ENCODE measurements around the gene ZFP36. TPM values are rescaled to one million over a fixed set of nuclear protein-coding genes. Genes with fewer than 3 reads are reported as not detected.
A peak's percentile ranks its signal among the peaks of the same experiment; 100 is the strongest.

Gene ZFP36
- total and polyA plus RNA-seq, 2 of the 8 experiments (the other 6 are each of a cell fraction or from before 2014, with no cell fraction given), result 4.0 to 10.9 TPM

- POLR2A ChIA-PET (ENCODE audit: partially characterized antibody), result interaction anchor here (0.7 to 25.7 kb wide), 12 partner anchors 9 to 122 kb away, joined by 3 to 1154 read pairs (median 4); partner anchors contain the start of genes MED29, PAF1, RPS16 and SAMD4B
- peak within 1 kb of the TSS; percentile 70 for H4K5ac ChIP-seq (ENCODE audit: insufficient read length, low read depth, low read length)
- H2BK120ac ChIP-seq (replicated peaks; ENCODE audit: low read depth, low read length), result no peak within 1 kb of the TSS
- H3K23me2 ChIP-seq (ENCODE audit: low read depth, low read length), result peaks cover 18% of the 10 kb centered on the region
- no peak within 1 kb of the TSS for H2AFZ ChIP-seq (ENCODE audit: low read length)
- peak; percentile 86 for FAIRE-seq
- H3K56ac ChIP-seq (replicated peaks; ENCODE audit: insufficient read length, low read depth, low read length), result peak within 1 kb of the TSS; percentile 88
- peak within 1 kb of the TSS; percentile 83 for H2BK15ac ChIP-seq (ENCODE audit: low read length)
- no peaks in the 10 kb centered on the region for H3K9me3 ChIP-seq (ENCODE audit: insufficient read depth in 2 of 2, low read depth in 1 of 2, low read length in 1 of 2)
- H3K4ac ChIP-seq (replicated peaks; ENCODE audit: insufficient read length, low read depth, low read length), result peak within 1 kb of the TSS; percentile 8
- peak within 1 kb of the TSS; percentile 67; the same call in 1 of the 2 replicates for H2AK5ac ChIP-seq (ENCODE audit: low read depth, low read length)
- H3K27me3 ChIP-seq (replicated peaks in 1 of 4; ENCODE audit: control insufficient read depth in 3 of 4, extremely low read depth in 1 of 4, insufficient read depth in 3 of 4, low read length in 3 of 4), result no peaks in the 10 kb centered on the region
- peaks cover 10 to 42% (median 21%) of the 10 kb centered on the region in 4 experiments; a peak in 6 of 7 replicates for H3K4me1 ChIP-seq (replicated peaks in 1 of 4; ENCODE audit: control insufficient read depth in 3 of 4, insufficient read depth in 4 of 4, low read length in 3 of 4)
- H3K4me3 ChIP-seq (ENCODE audit: extremely low read depth in 1 of 4, insufficient read depth in 2 of 4, low read depth in 3 of 4, low read length in 4 of 4), result peak within 1 kb of the TSS; percentile 66 to 97 (median 92)
- H3K4me2 ChIP-seq (ENCODE audit: insufficient read depth in 1 of 2, low read depth in 2 of 2, low read length in 2 of 2), result peak within 1 kb of the TSS; percentile 84 to 86
- peak within 1 kb of the TSS; percentile 76 for H4K91ac ChIP-seq (replicated peaks; ENCODE audit: insufficient read length, low read length)
- no peaks in the 10 kb centered on the region; the same call in 1 of the 2 replicates for H3K79me1 ChIP-seq (ENCODE audit: low read depth, low read length)
- peak within 1 kb of the TSS; percentile 65 to 84 (median 76) for H3K9ac ChIP-seq (replicated peaks in 1 of 4; ENCODE audit: extremely low read depth in 1 of 4, low read depth in 3 of 4, low read length in 3 of 4)
- CTCF ChIA-PET (ENCODE audit: partially characterized antibody), result interaction anchor here (1.0 to 2.3 kb wide), 13 partner anchors 14 to 125 kb away, joined by 3 to 128 read pairs (median 5); partner anchors contain the start of genes MED29, PAF1 and RPS16
- 0 out of 2 replicates have a peak within 1 kb of the TSS, but pooled peaks have one; percentile 96 for H2BK12ac ChIP-seq (ENCODE audit: low read depth, low read length)
- peaks cover 0 to 8% (median 0%) of the 10 kb centered on the region in 4 experiments; a peak in 3 of 8 replicates for H3K36me3 ChIP-seq (ENCODE audit: control insufficient read depth in 2 of 4, insufficient read depth in 4 of 4, low read length in 3 of 4)
- peak within 1 kb of the TSS; percentile 61; the same call in 1 of the 2 replicates for H2BK20ac ChIP-seq (ENCODE audit: low read length)
- peaks cover 5 to 25% of the 10 kb centered on the region in 2 experiments for H4K20me1 ChIP-seq (replicated peaks in 1 of 2; ENCODE audit: control insufficient read depth in 1 of 2, insufficient read depth in 2 of 2, low read length in 2 of 2)
- peaks cover 6 to 34% of the 10 kb centered on the region in 2 experiments; a peak in 3 of 4 replicates for H3K79me2 ChIP-seq (ENCODE audit: control insufficient read depth in 1 of 2, insufficient read depth in 2 of 2, low read length in 2 of 2)
- H3K27ac ChIP-seq (ENCODE audit: low read depth, low read length), result peak within 1 kb of the TSS; percentile 83
- H3K14ac ChIP-seq (ENCODE audit: insufficient read length), result no peak within 1 kb of the TSS
- peak within 1 kb of the TSS; percentile 73 for H4K8ac ChIP-seq (ENCODE audit: extremely low read depth, insufficient read depth, low read length)
- peak within 1 kb of the TSS; percentile 93 for H3K18ac ChIP-seq (ENCODE audit: extremely low read depth, low read length)
- H2BK5ac ChIP-seq (ENCODE audit: low read depth, low read length), result peak within 1 kb of the TSS; percentile 93
- no peak within 1 kb of the TSS for H3K23ac ChIP-seq (ENCODE audit: insufficient read length)
- 1% methylated on average over 39 of the region's 60 CpGs; no CpG with 5 or more reads in 1 of the 2 experiments for WGBS, 2 experiments (ENCODE audit: extremely low coverage in 1 of 2, insufficient coverage in 1 of 2, insufficient read length in 1 of 2, insufficient replicate concordance in 2 of 2, low coverage in 1 of 2, low lambda C conversion rate in 2 of 2, missing lambda C conversion rate in 1 of 2)
- DNase-seq (ENCODE audit: low read depth in 1 of 2, low spot score in 2 of 2), result peak; percentile 99 to 100
- peak; percentile 53; the same call in 1 of the 2 replicates for TF ChIP-seq NRF1 (IDR thresholded peaks at IDR 0.05; ENCODE audit: low read depth, low read length)
- no peak for TF ChIP-seq ZNF274 (IDR thresholded peaks at IDR 0.05; ENCODE audit: borderline replicate concordance, extremely low read depth, low read length)
- TF ChIP-seq RBBP5 (IDR thresholded peaks at IDR 0.05; ENCODE audit: borderline replicate concordance, low read depth, low read length), result peak; percentile 71
- TF ChIP-seq CTCF (IDR thresholded peaks at IDR 0.05; ENCODE audit: control extremely low read depth in 1 of 3, insufficient read depth in 1 of 3, low read depth in 1 of 3, low read length in 3 of 3), result peak; percentile 76 to 85 (median 81)
- TF ChIP-seq POU5F1 (IDR thresholded peaks at IDR 0.05; ENCODE audit: low read depth, low read length), result peak; percentile 46; the same call in 1 of the 2 replicates
- TF ChIP-seq YY1 (IDR thresholded peaks at IDR 0.05; ENCODE audit: low read depth, low read length), result no peak
Measured at GRCh38 chr19:39412100-39412866, 5.6 kb downstream of the ZFP36 start, which contains the start of gene PLEKHG2. PLEKHG2 (plus strand) TSS chr19:39412669; CDS start chr19:39414087, 1,418 bp downstream.

All from H1 (cell line).